HG02763 (cell line): Measurements from ENCODE around the gene MCC.

Source experiments
- ATAC-seq: cut with Tn5 transposase; IDR thresholded peaks from one replicate; pipeline ENCODE4 v1.9.1; 2021; ENCODE audit warnings: mild to moderate bottlenecking, moderate library complexity; ENCODE audit not compliant: unreplicated experiment

MCC gene

DNA sequence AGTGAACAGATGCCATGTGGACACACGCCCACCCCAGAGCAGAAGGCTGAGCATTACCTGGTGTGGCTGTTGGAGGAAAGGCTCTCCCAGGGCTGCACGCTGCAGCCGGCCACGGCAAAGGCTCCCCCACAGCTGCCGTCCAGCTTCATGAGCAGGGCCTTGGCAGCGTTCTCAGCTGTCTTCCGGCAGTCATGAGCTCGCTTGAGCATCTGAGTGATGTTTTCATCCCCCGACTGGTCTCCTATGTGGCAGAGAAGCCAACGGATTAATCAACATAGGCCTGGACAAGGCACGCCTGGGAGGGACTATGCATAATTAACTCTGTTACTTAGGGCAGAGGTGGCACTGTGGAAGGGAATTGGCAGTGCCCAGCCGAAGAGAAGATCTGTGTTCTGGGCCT is 424.3 kb downstream of the MCC start:
- no peak for ATAC-seq

DNA sequence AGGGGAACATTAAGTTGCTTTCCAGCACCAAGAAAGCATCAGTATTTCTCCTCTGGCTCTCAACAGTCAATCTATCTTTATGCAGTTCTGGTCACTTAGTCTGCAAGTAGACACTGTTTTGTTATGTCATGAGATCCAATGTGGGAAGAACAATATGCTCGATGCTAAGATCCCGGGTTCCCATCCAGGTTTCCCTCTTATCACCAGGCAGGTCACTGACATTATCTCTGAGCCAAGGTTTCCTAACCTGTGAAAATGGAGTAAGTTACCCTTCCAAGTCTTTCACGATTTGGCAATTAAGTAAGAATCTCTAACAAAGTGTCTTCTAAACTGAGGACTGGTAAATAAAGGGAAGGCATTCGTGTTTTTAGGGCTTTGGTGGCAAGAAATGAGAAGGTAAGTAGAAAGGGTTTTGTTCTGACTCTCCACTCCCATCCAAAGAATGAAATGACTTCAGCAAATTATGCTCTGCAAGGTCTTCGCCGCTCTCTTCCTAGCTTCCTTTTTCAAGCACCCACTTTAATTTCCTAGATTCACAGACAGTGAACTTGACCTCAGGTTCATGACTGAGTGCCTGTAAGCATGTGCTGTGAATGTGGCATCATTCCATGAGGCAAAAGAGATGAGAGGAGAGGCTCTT is 425.3 kb downstream of the MCC start:
- no peak for ATAC-seq

DNA sequence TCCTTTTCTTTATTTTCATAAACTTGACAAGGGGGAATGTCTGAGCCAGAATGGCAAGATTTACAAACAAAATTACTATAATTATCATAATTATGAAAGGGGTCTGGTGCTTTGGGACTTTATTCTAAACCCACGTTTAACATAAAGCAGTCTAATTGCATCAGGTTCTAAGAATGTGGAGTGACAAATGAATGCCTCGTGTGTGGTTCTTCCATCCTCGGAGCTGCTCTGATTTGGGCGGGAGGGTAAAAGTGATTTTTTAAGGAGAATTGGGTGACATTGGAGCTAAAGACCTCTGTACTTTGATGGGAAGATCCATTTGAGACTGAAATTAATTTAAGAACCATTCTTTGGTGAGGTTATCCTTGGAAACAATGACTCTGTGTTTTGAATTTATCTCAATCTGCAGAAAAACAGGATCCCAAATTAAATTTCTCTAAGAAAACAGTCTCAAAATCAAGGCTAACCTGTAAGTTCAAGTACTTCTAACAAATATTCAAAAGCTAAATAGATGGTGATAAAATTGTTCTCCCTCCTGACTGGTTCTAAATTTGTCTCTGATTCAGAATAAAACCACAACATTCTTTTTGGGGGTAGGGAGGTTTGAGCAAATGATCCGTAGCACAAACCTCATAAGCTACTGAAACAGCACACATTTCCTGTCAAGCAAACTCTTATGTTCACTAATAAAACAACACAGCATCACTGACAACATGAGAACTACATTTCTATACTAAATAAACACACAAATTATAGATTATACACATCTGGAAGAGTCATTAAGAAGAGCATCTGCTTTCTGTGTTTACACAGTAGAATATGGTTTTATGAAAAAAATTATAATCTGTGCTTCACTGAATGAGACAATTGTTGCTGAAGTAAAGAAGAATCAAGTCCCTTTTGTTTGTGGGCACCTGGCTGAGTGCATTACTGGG is 426.1 kb downstream of the MCC start:
- ATAC-seq, result no peak

DNA sequence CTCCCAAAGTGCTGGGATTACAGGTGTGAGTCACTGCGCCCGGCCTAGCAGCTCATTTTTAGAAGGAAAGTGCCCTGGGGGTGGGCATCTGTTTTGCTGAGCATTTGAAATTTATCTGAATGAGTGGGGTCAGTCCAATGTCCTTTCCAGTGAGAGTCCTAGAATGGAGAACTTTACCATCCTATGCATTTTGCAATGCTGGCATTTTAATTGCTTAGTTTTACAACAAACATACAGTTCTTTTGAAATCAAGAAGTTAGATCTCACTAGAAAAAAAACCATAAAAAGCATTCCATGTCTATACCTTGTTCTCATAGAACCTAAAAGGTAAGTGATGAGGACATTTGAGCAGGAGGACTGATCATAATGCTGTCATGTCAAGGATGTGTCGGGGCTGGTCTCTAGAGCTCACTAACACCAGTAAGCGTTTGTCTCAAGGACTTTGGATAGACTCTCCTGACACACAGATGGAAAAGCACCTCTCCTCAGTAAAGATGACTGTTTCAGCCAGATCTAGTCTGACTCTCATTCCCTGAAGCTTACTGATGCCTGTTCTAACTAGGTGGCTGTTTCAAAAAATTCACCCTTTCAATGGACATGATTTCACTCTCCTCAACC is 427.7 kb downstream of the MCC start:
- ATAC-seq, result no peak

DNA sequence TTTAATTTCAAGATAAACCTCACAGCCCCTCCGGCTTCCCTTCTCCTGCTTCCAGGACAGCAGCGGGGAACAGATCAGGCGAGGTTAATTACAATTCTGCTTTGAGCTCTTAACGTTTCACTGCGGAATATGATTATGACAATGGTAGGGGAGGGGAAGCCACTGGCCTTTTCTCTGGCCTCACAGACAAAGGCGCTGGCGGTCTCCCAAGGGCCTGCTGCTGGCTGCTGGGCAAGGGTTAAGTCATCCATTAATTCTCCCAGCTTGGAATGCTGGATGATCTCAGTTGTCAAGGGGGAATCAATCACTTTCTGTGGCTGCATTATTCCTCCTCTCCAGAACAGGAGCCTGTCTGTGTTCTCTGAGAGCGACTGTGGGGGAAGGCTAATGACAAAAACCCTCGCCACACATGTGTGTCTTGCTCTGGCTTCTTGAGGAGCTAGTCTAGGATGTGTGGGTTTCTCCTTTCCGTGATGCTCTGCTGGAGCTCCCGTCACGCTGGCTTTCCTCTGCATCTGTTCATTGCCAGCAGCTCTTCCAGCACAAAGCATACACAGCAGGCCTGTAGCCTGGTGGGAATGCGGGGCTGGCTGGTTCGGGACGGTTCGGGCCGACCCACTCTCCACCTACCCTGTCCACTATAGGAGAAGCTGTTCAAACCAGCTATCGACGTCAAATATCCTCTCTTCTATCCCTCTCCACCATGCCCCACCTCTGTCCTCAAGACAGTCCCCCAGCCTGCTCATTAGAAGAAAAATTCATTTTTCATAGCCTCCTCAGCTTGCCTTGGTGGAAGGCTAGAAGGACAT is 428.8 kb downstream of the MCC start:
- ATAC-seq, result no peak

DNA sequence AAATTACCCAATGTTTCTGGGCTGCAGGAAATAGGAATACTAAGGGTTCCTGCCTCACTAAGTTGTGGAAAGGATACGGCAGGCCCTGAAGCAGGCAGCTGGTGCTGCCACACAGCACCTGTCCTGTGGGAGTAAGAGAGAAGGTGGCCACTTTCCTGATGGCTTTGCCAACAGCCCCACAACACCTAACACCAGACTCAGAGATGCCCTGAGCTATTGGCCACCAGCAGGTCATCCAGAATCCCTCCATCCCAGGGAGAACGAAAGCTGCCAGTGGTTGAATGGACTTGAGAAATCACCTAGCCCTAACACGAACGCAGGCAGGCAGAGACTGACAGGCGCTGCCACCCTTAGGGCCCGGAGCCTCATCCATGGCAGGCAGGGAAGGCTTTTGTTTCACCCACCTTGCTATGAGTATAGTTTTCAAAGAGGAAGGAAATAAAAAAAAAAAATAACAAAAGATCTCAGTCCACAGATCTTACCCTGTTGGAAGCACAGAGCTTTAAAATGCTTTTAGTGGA is 429.5 kb downstream of the MCC start:
- no peak for ATAC-seq

DNA sequence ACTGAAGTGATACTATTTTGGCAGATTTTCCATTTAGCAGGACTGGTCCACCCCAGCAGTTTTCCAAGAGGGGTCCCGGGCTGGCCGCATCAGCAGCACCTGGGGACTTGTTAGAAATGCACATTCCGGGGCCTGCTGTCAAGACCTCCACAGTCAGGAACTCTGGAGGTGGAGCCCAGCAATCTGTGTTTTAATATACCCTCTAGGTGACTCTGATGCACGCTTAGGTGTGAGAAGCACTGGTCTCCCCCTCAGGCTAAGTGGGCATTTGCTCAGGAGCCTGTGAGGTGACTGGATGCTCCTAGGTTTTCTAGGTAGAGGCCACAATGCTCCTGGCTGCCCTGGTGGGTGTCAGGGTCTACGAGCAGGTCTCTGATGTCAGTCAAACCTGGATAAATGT is 430.0 kb downstream of the MCC start:
- no peak for ATAC-seq

DNA sequence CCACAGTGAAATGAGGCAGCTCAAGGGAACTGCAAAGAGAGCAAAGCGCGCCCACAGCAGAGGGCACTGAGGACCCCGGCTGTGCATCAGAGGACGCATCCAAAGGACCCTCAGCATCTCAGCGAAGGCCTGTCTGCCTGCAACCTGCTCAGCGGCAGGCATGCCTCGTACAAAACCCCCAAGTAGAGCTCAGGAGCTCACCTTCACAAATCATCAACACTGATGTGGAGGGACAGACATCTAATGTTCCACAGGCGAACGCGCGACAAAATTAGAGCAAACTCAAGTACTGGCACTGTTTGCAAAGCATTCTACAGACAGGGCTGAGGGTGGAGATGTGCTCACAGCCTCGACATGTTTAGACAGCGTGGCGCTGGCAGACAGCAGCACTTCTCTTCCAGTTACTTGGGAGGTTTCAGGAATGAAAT is 430.7 kb downstream of the MCC start:
- no peak for ATAC-seq

DNA sequence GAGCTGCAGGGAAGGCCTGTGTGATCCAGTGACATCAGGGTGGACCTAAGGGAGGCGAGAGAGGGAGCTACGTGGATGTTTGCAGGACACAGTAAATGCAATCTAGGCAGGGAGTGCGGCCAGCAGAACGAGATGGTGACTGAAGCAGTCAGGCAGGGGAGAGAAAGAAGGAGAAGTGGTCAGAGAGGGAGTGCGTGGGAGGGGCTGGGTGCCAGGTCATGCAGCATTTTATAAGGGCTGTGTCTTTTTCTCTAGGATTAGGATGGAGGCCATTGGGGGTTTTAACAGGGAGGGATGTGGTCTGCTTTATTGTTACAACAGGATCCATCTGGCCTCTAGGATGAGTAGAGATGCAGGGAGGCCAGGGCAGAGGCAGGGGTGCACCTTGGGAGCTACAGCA is 431.3 kb downstream of the MCC start:
- ATAC-seq, result no peak

DNA sequence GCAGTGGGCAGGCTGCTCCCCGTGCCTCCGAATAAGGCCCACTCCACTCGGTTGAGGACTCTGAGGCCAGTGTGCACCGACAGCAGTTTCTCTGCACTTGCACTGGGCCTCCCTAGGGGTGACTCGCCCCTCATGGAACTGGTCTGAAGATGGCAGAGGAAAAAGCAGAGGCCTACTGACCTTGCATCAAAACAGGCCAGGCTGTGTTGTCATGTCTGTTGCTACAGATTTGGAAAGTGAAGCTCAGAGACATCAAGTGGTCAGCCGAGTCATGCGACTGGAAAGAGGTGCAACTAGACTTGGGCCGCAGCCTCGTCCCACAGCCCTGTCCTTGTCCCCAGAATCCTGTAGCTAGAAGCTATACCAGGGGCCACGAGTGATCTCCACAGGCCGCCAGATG is 433.4 kb downstream of the MCC start:
- no peak for ATAC-seq

DNA sequence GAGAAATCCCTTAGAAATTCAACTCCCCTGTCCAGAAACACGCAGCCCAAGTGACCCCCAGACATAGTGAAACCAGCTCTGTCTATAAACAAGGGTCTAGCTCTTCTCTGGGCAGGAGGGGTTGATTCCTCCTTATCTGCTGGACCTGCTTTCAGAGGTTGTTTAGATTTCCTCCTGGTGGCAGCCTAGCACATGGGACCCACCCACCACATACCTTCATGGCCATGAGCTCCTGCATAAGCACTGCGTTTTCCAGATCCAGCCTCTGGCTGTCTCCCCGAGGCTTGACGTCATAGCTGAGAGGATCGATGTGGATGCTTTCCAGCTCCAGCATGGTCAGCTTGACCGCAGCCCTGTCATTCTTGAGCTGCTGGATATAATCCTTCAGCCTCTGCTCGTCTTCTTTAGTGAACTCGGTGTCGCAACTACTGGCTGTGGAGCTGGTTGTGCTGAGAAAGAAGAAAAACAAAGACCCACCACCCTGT is 434.7 kb downstream of the MCC start:
- no peak for ATAC-seq

DNA sequence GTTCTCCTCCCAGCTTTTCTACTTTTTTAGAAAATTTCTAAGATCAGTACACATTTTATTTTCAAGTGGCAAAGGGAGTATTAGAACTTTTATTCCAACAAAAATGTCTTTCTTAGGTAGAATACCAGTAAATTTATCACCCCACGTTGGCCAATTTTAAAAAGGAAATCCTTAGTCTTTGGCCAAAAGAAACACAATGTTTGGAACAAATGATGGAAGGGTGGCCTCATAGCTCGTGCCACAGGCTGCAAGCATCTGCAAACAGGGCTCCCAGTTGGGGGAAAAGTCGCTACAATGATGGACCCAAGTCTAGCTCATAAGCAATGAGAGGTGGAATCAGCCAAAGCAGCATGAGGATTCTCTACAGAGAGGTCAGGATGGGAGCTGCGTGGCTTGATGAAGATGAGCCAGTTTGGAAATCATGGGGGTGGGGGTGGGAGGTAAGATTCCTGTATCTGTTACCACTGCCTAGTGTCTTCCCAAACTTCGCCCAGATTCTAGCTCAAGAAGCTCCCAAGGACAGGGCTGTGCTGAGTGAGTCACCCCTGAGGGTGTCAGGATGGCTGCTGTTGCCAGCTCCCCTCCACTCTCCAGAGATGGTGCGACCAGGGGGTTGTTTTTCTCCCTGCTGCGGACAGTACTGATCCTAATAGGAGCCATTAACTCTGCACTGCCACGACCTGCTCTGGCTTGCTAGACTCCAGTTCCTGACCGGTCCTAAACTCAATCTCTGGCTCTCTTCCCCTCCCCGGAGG is 436.0 kb downstream of the MCC start:
- ATAC-seq, result no peak

DNA sequence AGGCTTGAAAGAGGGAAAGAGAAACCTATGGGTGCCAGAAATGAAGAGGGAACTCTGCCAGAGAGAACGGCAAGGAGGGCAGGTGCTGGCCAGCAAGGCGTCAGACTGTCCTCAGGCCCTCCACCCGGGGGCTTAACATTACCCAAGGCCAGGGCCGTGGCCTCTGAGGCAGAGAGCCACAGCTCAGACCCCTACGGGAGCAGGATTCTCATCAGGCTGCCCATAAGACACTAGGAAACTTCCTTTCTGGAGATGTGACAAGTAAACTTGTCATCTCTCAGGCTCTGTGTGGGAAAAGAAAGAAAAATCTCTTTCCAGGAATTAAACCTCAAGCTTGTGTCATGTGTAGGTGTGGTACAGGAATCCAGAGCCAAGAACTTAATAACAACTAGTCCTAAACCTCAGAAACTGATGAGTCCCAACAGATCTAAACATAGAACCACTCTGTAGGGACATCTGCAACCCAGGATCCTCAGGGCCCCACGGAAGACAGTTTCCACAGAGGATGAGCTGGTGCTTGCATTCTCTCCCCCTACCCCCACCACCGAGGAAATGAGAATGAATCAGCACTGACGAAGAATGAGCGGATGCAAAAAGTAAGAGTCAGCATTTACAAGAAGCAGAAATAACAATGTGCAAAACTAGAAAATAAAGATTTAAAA is 437.4 kb downstream of the MCC start:
- no peak for ATAC-seq

DNA sequence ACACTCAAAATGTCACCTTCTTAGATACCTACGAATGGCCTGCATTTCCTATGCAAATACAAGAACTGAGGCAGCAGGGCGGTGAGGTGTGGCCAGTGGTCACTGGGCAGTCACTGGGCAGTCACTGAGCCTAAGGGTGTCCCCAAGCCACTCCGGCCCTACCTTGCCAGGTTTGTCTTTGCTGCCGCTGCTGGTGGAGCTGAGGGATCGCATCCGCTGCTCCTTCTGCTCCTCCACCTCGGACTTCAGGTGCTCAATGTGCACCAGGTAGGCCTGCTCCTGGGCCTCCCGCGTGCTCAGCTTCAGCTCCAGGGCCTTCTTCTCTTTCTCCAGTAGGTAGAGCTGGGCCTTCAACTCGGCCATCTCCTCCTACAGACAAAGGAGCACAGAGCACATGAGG is 439.3 kb downstream of the MCC start:
- ATAC-seq, result no peak

DNA sequence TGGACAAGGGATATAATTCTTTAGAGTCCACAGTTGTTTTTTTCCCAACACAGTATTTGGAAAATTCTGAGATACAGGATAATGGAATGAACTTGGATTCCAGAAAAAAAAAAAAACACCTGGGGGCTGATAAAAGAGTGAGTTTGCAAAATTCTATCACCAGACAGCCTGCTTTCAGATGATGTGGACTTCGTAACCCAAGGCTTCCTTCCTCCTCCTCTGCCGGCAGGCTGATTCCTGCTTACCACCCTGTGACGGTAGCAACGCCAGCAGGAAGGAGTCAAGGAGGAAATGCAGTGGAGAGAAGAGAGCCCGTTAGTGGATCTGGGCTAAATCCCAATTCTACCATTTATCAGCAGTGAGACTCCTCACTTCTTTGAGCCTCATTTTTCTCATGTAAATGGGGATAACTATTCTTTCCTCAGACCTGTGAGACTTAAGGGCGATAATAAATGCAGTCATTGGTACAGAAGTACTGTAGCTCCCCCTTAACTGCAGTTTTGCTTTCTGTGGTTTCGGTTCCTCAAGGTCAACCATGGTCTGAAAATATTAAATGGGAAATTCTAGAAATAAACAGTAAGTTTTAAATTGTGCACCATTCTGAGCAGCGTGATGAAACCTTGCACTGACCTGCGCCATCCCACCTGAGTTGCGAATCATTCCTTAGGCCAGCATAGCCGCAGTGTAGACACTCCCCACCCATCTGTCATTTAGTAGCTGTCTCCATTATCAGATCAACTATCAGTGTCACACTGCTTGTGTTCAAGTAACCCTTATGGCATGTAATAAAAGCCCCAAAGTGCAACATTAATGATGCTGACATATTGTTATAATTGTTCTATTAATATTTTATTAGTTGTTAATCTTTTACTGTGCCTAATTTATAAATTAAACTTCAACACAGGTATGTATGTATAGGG is 440.3 kb downstream of the MCC start:
- peak; percentile 91 for ATAC-seq

DNA sequence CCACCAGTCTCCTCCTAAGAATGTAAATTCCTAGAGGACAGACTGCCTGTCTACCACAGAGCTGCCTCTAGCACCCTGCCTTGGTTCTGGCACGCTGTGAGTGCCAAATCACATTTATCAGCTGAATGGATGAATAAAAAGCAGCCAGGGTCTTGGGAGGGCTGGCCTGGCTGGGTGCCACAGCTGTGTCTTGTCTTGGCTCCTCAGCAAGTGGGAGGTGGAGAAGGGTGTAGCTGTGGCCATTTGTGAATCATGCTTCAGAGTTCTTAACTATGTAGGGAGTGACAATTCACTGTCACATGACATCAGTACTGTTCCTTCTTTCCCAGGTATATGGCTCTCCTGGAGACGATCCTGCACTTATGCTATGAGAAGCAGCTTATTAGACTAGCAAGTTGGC is 441.0 kb downstream of the MCC start:
- ATAC-seq, result no peak

DNA sequence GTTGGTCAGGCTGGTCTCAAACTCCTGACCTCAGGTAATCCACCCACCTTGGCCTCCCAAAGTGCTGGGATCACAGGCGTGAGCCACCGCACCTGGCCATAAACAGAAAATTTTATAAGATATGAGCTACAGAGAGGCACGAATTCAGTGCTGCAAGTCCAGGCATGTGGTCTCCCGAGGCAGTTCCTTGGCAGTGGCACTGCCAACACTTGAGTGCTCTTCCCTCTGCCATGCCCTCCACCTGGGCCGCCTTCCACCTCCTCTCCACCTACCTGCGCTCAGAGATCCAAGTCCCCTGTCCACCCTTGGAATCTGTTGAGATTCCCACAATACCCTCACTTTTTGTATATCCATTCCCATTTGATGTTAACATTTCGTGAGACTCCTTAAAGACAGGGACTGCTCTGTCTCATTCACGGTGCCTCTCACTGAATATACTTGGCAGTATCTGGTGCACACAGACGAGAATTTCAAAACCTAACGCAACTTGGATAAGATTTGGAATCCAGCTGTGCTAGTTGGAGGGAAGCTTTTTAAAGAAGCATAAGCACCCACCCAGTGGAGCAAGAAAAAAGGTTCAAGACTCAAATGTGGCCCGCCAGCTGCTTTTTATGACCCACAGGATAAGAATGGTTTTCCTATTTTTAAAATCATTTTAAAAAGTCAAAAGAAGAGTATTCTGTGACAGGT is 443.3 kb downstream of the MCC start:
- ATAC-seq, result no peak

DNA sequence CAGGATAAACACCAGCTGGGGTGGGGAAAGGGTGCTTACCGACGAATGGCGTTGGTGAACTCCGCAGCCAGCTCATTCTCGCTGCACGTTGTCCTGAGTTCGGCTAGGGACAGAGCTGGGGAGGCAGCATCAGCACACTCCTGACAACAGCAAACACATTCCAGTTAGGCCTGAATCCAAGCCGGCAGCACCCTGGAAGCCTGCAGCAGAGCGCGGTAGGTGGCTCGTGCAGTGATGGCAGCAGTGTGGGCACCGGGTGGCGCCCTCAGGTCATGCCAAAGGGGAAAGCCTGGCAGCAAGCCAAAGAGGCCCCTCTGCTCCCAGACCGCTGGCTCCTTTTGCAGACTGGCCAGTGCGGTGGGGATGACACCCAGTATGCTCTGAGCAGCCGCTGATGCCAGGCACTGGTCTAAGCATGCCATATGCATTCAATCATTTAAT is 444.7 kb downstream of the MCC start:
- ATAC-seq, result no peak
